GM23338 (cell line): Measurements from ENCODE around the gene GRK2. TPM values are rescaled to one million over a fixed set of nuclear protein-coding genes. Genes with fewer than 3 reads are reported as not detected.

Source experiments
- ATAC-seq: fragments of 200-7000 bp; cut with Tn5 transposase; 3 replicates; pipeline ENCODE4 v1.9.1; 2020
- DNase-seq: peaks from one replicate; pipeline ENCODE4 v3.0.0-alpha.2; 2015; ENCODE audit warnings: low spot score
- H2AFZ ChIP-seq: fragments of 200-600 bp; sonication (generic); 2 replicates; pipeline ENCODE4 v1.8.0; 2016; ENCODE audit warnings: antibody characterized with exemption, mild to moderate bottlenecking, moderate library complexity
- H3F3A ChIP-seq: fragments of 200-600 bp; sonication (generic); replicated peaks from 2 replicates; pipeline ENCODE4 v1.8.0; 2017; ENCODE audit warnings: antibody characterized with exemption, mixed run types, low read depth
- H3K27ac ChIP-seq: fragments of 200-600 bp; sonication (generic); 2 replicates; pipeline ENCODE4 v1.6.1; 2016; ENCODE audit warnings: low read depth
- H3K27me3 ChIP-seq: fragments of 200-600 bp; sonication (generic); 2 replicates; pipeline ENCODE4 v1.8.0; 2016; ENCODE audit warnings: mild to moderate bottlenecking, mixed run types, moderate library complexity; ENCODE audit not compliant: insufficient read depth
- H3K36me3 ChIP-seq: fragments of 200-600 bp; sonication (generic); 2 replicates; pipeline ENCODE4 v1.8.0; 2016; ENCODE audit warnings: mild to moderate bottlenecking; ENCODE audit not compliant: insufficient read depth
- H3K4me1 ChIP-seq: fragments of 200-600 bp; sonication (generic); 2 replicates; pipeline ENCODE4 v1.8.0; 2016; ENCODE audit warnings: mild to moderate bottlenecking, moderate library complexity; ENCODE audit not compliant: insufficient read depth
- H3K4me2 ChIP-seq: fragments of 200-600 bp; sonication (generic); 2 replicates; pipeline ENCODE4 v1.7.1; 2017; ENCODE audit warnings: mixed run types
- H3K4me3 ChIP-seq: fragments of 200-600 bp; sonication (generic); 2 replicates; pipeline ENCODE4 v1.6.1; 2016; ENCODE audit warnings: mixed run types
- H3K79me2 ChIP-seq: fragments of 200-600 bp; sonication (generic); replicated peaks from 2 replicates; pipeline ENCODE4 v1.8.0; 2017; ENCODE audit warnings: mild to moderate bottlenecking; ENCODE audit not compliant: insufficient read depth
- H3K9me2 ChIP-seq: fragments of 200-600 bp; sonication (generic); 2 replicates; pipeline ENCODE4 v1.8.0; 2017; ENCODE audit not compliant: insufficient read depth
- H4K20me1 ChIP-seq: fragments of 200-600 bp; sonication (generic); replicated peaks from 2 replicates; pipeline ENCODE4 v1.8.0; 2017; ENCODE audit warnings: mild to moderate bottlenecking; ENCODE audit not compliant: insufficient read depth
- H3K27ac Mint-ChIP-seq: 2 replicates; pipeline ENCODE4 v1.8.0; 2020; ENCODE audit warnings: inconsistent platforms, mild to moderate bottlenecking, moderate library complexity, mixed read lengths
- H3K27me3 Mint-ChIP-seq: 3 replicates; pipeline ENCODE4 v1.8.0; 2022; ENCODE audit warnings: low read depth, mild to moderate bottlenecking, moderate library complexity, mixed read lengths, inconsistent platforms; ENCODE audit not compliant: insufficient read depth, poor library complexity
- H3K36me3 Mint-ChIP-seq: 3 replicates; pipeline ENCODE4 v1.8.0; 2021; ENCODE audit warnings: low read depth, mild to moderate bottlenecking, inconsistent platforms, moderate library complexity, mixed read lengths
- H3K4me1 Mint-ChIP-seq: 3 replicates; pipeline ENCODE4 v1.8.0; 2020; ENCODE audit warnings: mild to moderate bottlenecking, inconsistent platforms, mixed read lengths
- H3K4me3 Mint-ChIP-seq: 3 replicates; pipeline ENCODE4 v1.8.0; 2021; ENCODE audit warnings: moderate library complexity, mild to moderate bottlenecking, inconsistent platforms, mixed read lengths
- H3K9me3 Mint-ChIP-seq: 3 replicates; pipeline ENCODE4 v1.8.0; 2020; ENCODE audit warnings: moderate library complexity, mild to moderate bottlenecking, inconsistent platforms, mixed read lengths
- CTCF ChIP-seq, 2 experiments: fragments of 200-600 bp in 1 of 2; sonication (generic) in 1 of 2; conservative IDR thresholded peaks; 2 replicates each; pipeline versions ENCODE4 v1.5.1 to v1.6.1; 2016 to 2017; ENCODE audit warnings: antibody characterized with exemption in 2 of 2, low read depth in 2 of 2, mild to moderate bottlenecking in 2 of 2, moderate library complexity in 1 of 2
- NANOG ChIP-seq: IDR thresholded peaks from 2 replicates; pipeline ENCODE4 v1.6.1; 2016; ENCODE audit warnings: antibody characterized with exemption, borderline replicate concordance
- ZNF331 ChIP-seq: fragments of 250-450 bp; sonication (Bioruptor Pico); IDR thresholded peaks from 2 replicates; pipeline ENCODE4 v1.5.0; 2020; ENCODE audit warnings: low read depth, mild to moderate bottlenecking, moderate library complexity
- polyA plus RNA-seq: library from polyadenylated mRNA; unstranded; fragments of >200 nt; fragmentation: Nextera tagmentation; extraction: Ambion mirVana; gene quantifications from 2 replicates; pipeline ENCODE4 v1.2.1, GENCODE V29; 2016
- total RNA-seq: library from RNA; depleted of rRNA; stranded (reverse); fragments of >200 nt; shearing (Covaris generic); gene quantifications from 2 replicates; pipeline ENCODE4 v1.2.3, GENCODE V29; 2014

The GRK2 gene
- total and polyA plus RNA-seq, 2 experiments from 2014 or later = 19.5 to 72.5 TPM

- H3K27ac Mint-ChIP-seq = no peak overlapping the region
- H3K4me1 Mint-ChIP-seq = peaks cover 17% of the 10 kb centered on the region
- no peak overlapping the region for H3K27ac ChIP-seq
- no peak overlapping the region for H3K4me3 Mint-ChIP-seq
- H3K27me3 ChIP-seq = no peaks in the 10 kb centered on the region
- H3K9me2 ChIP-seq = no peaks in the 10 kb centered on the region
- H3K9me3 Mint-ChIP-seq = no peaks in the 10 kb centered on the region
- 0 out of 2 replicates have a peak, but pooled peaks cover 13% of the 10 kb centered on the region for H3F3A ChIP-seq
- H4K20me1 ChIP-seq = no peaks in the 10 kb centered on the region
- peaks cover 25% of the 10 kb centered on the region for H3K36me3 Mint-ChIP-seq
- H3K4me1 ChIP-seq = peaks cover 10% of the 10 kb centered on the region
- H2AFZ ChIP-seq = no peak overlapping the region
- no peak overlapping the region for H3K4me2 ChIP-seq
- no peaks in the 10 kb centered on the region for H3K79me2 ChIP-seq
- DNase-seq (no peak), ATAC-seq (no peak)
- peaks cover 7% of the 10 kb centered on the region for H3K36me3 ChIP-seq
- peaks cover 18% of the 10 kb centered on the region for H3K27me3 Mint-ChIP-seq
- no peak overlapping the region for H3K4me3 ChIP-seq
- TF ChIP-seq NANOG = no peak
Measured at GRCh38 chr11:67285541-67286498, 19.5 kb downstream of the GRK2 start.

GRCh38 chr11:67286621-67287333 is 20.5 kb downstream of the GRK2 start:
- 0 out of 2 replicates have a peak, but pooled peaks cover 13% of the 10 kb centered on the region for H3F3A ChIP-seq
- H2AFZ ChIP-seq = no peak overlapping the region
- Mint-ChIP-seq H3K4me3 (peak overlapping the region; percentile 71; the same call in 1 of the 3 replicates), H3K4me1 (peaks cover 17% of the 10 kb centered on the region), H3K9me3 (no peaks in the 10 kb centered on the region), H3K27ac (peak overlapping the region; percentile 63; the same call in 1 of the 2 replicates), H3K27me3 (peaks cover 19% of the 10 kb centered on the region), H3K36me3 (peaks cover 25% of the 10 kb centered on the region)
- peaks cover 10% of the 10 kb centered on the region for H3K4me1 ChIP-seq
- DNase-seq (peak; percentile 40), ATAC-seq (no peak)
- H3K4me2 ChIP-seq = no peak overlapping the region
- no peaks in the 10 kb centered on the region for H4K20me1 ChIP-seq
- peaks cover 7% of the 10 kb centered on the region for H3K36me3 ChIP-seq
- no peaks in the 10 kb centered on the region for H3K79me2 ChIP-seq
- no peak for TF ChIP-seq ZNF331 (CRISPR knock-in tag)
- TF ChIP-seq CTCF (conservative IDR thresholded peaks at IDR 0.05; ENCODE audit: low read depth in 2 of 2) = peak in 1 of 2 experiments; percentile 33; a peak in 2 of 4 replicates
- no peaks in the 10 kb centered on the region for H3K27me3 ChIP-seq
- no peaks in the 10 kb centered on the region for H3K9me2 ChIP-seq
- no peak overlapping the region for H3K27ac ChIP-seq
- H3K4me3 ChIP-seq = no peak overlapping the region
